Smooth muscle cell (in vitro differentiated cells): ENCODE measurements around the gene SRRD. TPM values are rescaled to one million over a fixed set of nuclear protein-coding genes. Genes with fewer than 3 reads are reported as not detected.

Experiments
- DNase-seq: peaks from one replicate; lab custom pipeline; 2025; ENCODE audit not compliant: unreplicated experiment; lab: John Stamatoyannopoulos, UW
- H2AFZ ChIP-seq: fragments of 200-600 bp; sonication (generic); 2 replicates; pipeline ENCODE4 v1.6.0; 2016; ENCODE audit warnings: antibody characterized with exemption, low read depth, mild to moderate bottlenecking
- H3F3A ChIP-seq: fragments of 200-600 bp; sonication (generic); 2 replicates; pipeline ENCODE4 v1.6.0; 2017; ENCODE audit warnings: antibody characterized with exemption, low read depth
- H3K27ac ChIP-seq: fragments of 200-600 bp; sonication (generic); 2 replicates; pipeline ENCODE4 v1.5.1; 2016; ENCODE audit warnings: low read depth, mild to moderate bottlenecking
- H3K27me3 ChIP-seq: fragments of 200-600 bp; sonication (generic); 2 replicates; pipeline ENCODE4 v1.6.1; 2016; ENCODE audit warnings: low read depth, mild to moderate bottlenecking
- H3K36me3 ChIP-seq: fragments of 200-600 bp; sonication (generic); 2 replicates; pipeline ENCODE4 v1.5.1; 2016; ENCODE audit warnings: low read depth
- H3K4me1 ChIP-seq: fragments of 200-600 bp; sonication (generic); 2 replicates; pipeline ENCODE4 v1.5.1; 2016; ENCODE audit warnings: low read depth
- H3K4me2 ChIP-seq: fragments of 200-600 bp; sonication (generic); 2 replicates; pipeline ENCODE4 v1.6.0; 2016; ENCODE audit warnings: mild to moderate bottlenecking
- H3K4me3 ChIP-seq: fragments of 200-600 bp; sonication (generic); 2 replicates; pipeline ENCODE4 v1.5.1; 2016; ENCODE audit warnings: mild to moderate bottlenecking
- H3K79me2 ChIP-seq: fragments of 200-600 bp; sonication (generic); 2 replicates; pipeline ENCODE4 v1.6.0; 2016; ENCODE audit warnings: low read depth, mild to moderate bottlenecking
- H3K9ac ChIP-seq: fragments of 200-600 bp; sonication (generic); 2 replicates; pipeline ENCODE4 v1.6.0; 2016; ENCODE audit warnings: low read depth
- H3K9me3 ChIP-seq: fragments of 200-600 bp; sonication (generic); replicated peaks from 2 replicates; pipeline ENCODE4 v1.5.1; 2016; ENCODE audit warnings: low read depth
- H4K20me1 ChIP-seq: fragments of 200-600 bp; sonication (generic); 2 replicates; pipeline ENCODE4 v1.6.0; 2016; ENCODE audit warnings: low read depth
- CTCF ChIP-seq: fragments of 200-600 bp; sonication (generic); IDR thresholded peaks from 2 replicates; pipeline ENCODE4 v1.5.1; 2017; ENCODE audit warnings: borderline replicate concordance, mild to moderate bottlenecking, antibody characterized with exemption; ENCODE audit not compliant: insufficient read depth, poor library complexity, severe bottlenecking
- WGBS: methylation state at CpG from one replicate; pipeline ENCODE4 v1.1.7; 2016; ENCODE audit warnings: low lambda C conversion rate; 5-methylcytosine and 5-hydroxymethylcytosine counted together
- polyA plus RNA-seq: library from polyadenylated mRNA; unstranded; fragments of >200 nt; fragmentation: Nextera tagmentation; extraction: Ambion mirVana; gene quantifications from 2 replicates; pipeline ENCODE4 v1.2.1, GENCODE V29; 2016
- total RNA-seq: library from RNA; depleted of rRNA; stranded (reverse); fragments of >200 nt; gene quantifications from 2 replicates; pipeline ENCODE4 v1.2.3, GENCODE V29; 2014

The SRRD gene
- total and polyA plus RNA-seq, 2 experiments from 2014 or later, result 20.7 to 34.5 TPM

GRCh38 chr22:26541167-26541819 lies 57.6 kb downstream of the SRRD start:
- H3K79me2 ChIP-seq, result peaks cover 21% of the 10 kb centered on the region
- 98% methylated on average over 41 of the region's 47 CpGs for WGBS

GRCh38 chr22:26542831-26543230 lies 59.2 kb downstream of the SRRD start:
- H3K4me1 ChIP-seq, result no peaks in the 10 kb centered on the region
- no peaks in the 10 kb centered on the region for H3F3A ChIP-seq
- no peak for TF ChIP-seq CTCF
- no peak overlapping the region for H2AFZ ChIP-seq
- H4K20me1 ChIP-seq, result peaks cover 36% of the 10 kb centered on the region
- no peaks in the 10 kb centered on the region for H3K9me3 ChIP-seq
- H3K9ac ChIP-seq, result no peak overlapping the region
- WGBS, result 96% methylated on average over 3 of the region's 3 CpGs
- H3K27ac ChIP-seq, result no peak overlapping the region
- no peak for DNase-seq
- peaks cover 33% of the 10 kb centered on the region for H3K79me2 ChIP-seq
- H3K4me3 ChIP-seq, result no peak overlapping the region
- no peaks in the 10 kb centered on the region for H3K36me3 ChIP-seq
- no peaks in the 10 kb centered on the region for H3K27me3 ChIP-seq
- no peak overlapping the region for H3K4me2 ChIP-seq

More at GRCh38 chr22:26541167-26541819, 57.6 kb downstream of the SRRD start:
- no peak for DNase-seq
- no peaks in the 10 kb centered on the region for H3F3A ChIP-seq
- no peak overlapping the region for H3K4me3 ChIP-seq
- H3K27me3 ChIP-seq, result no peaks in the 10 kb centered on the region
- no peaks in the 10 kb centered on the region for H3K36me3 ChIP-seq
- H3K9me3 ChIP-seq, result no peaks in the 10 kb centered on the region
- H2AFZ ChIP-seq, result no peak overlapping the region
- no peak overlapping the region for H3K9ac ChIP-seq
- H3K4me1 ChIP-seq, result no peaks in the 10 kb centered on the region
- TF ChIP-seq CTCF, result no peak
- H3K27ac ChIP-seq, result no peak overlapping the region
- H4K20me1 ChIP-seq, result peaks cover 36% of the 10 kb centered on the region
- H3K4me2 ChIP-seq, result no peak overlapping the region

Other genes starting within 250 kb of the SRRD start
- 2.4 and 4.5 TPM in 2 replicates for gene ASPHD2, start 54.6 kb upstream of the SRRD start, total RNA-seq
- gene ASPHD2, start 54.6 kb upstream of the SRRD start, polyA plus RNA-seq, result 3.7 and 5.3 TPM in 2 replicates
- 23.5 and 46.3 TPM in 2 replicates for gene HPS4, start 94 bp upstream of the SRRD start, total RNA-seq
- 18.2 and 21.2 TPM in 2 replicates for gene HPS4, start 94 bp upstream of the SRRD start, polyA plus RNA-seq
- 22.5 and 34.9 TPM in 2 replicates for gene TFIP11, start 28.6 kb downstream of the SRRD start, total RNA-seq
- 25.7 and 27.7 TPM in 2 replicates for gene TFIP11, start 28.6 kb downstream of the SRRD start, polyA plus RNA-seq
- 44.1 and 44.8 TPM in 2 replicates for gene TPST2, start 106.3 kb downstream of the SRRD start, total RNA-seq
- 48.5 and 50.2 TPM in 2 replicates for gene TPST2, start 106.3 kb downstream of the SRRD start, polyA plus RNA-seq
- 0.27 TPM in 1 of 2 replicates, not detected in the other for gene CRYBB1, start 134.2 kb downstream of the SRRD start, total RNA-seq
- gene CRYBB1, start 134.2 kb downstream of the SRRD start, polyA plus RNA-seq, result not detected in 2 replicates
- 4.9 TPM in 1 of 2 replicates, not detected in the other for gene CRYBA4, start 138.1 kb downstream of the SRRD start, total RNA-seq
- gene CRYBA4, start 138.1 kb downstream of the SRRD start, polyA plus RNA-seq, result 1.1 and 1.8 TPM in 2 replicates
- 2.8 and 7.0 TPM in 2 replicates for gene MIAT, start 173.7 kb downstream of the SRRD start, total RNA-seq
- 0.16 and 5.1 TPM in 2 replicates for gene MIAT, start 173.7 kb downstream of the SRRD start, polyA plus RNA-seq